Measurements from ENCODE around the gene WDR33.

DNA sequence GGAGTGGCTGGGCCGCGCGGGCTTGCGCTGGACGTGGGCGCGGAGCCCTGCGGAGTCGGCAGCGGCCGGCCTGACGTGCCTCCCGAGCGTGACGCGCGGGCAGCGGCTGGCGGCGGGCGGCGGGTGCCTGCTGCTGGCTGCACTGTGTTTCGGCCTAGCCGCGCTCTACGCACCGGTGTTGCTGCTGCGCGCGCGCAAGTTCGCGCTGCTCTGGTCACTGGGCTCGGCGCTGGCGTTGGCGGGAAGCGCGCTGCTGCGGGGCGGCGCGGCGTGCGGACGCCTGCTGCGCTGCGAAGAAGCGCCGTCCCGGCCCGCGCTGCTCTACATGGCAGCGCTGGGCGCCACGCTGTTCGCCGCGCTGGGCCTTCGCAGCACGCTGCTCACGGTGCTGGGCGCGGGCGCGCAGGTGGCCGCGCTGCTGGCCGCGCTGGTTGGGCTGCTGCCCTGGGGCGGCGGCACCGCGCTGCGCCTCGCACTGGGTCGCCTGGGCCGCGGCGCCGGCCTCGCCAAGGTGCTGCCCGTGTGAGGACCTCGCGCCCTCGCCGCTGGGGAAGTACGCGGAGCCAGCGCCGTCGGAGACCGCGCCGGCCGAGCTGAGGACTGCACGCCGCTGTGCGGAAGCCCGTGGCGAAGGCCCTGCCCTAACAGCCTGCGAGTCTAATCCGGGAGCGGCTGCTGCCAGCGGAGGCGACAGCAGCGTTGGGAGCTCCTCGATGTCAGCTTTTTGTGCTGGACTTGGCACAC is 109.1 kb downstream of the WDR33 start:
- TF ChIP-seq CTCF (IDR thresholded peaks at IDR 0.05), result peak in 5 of 6 experiments; percentile 3 to 68 (median 57)
- TF ChIP-seq POLR2A (IDR thresholded peaks at IDR 0.05), result peak; percentile 21 to 40
